ENCODE data around the gene C14orf180.

C14orf180 gene

GRCh38 chr14:104598039-104598909 is 18.7 kb downstream of the C14orf180 start:
- peaks cover 11% of the 10 kb centered on the region for H3K27me3 ChIP-seq (ENCODE audit: control insufficient read depth, insufficient read depth, low read length)
- H3K27ac ChIP-seq (ENCODE audit: low read depth, low read length) = no peak overlapping the region
- H3K9ac ChIP-seq (ENCODE audit: low read length) = no peak overlapping the region
- no peaks in the 10 kb centered on the region for H3K4me1 ChIP-seq (ENCODE audit: control insufficient read depth, insufficient read depth, low read length)
- no peak overlapping the region for H3K4me3 ChIP-seq (ENCODE audit: low read length)
- H3K36me3 ChIP-seq (ENCODE audit: control insufficient read depth, insufficient read depth, low read length) = no peaks in the 10 kb centered on the region

- H3K4me1 ChIP-seq (ENCODE audit: control insufficient read depth, insufficient read depth, low read length) = no peaks in the 10 kb centered on the region
- no peaks in the 10 kb centered on the region for H3K36me3 ChIP-seq (ENCODE audit: control insufficient read depth, insufficient read depth, low read length)
- peaks cover 15% of the 10 kb centered on the region for H3K27me3 ChIP-seq (ENCODE audit: control insufficient read depth, insufficient read depth, low read length)
- H3K9ac ChIP-seq (ENCODE audit: low read length) = no peak overlapping the region
- no peak overlapping the region for H3K27ac ChIP-seq (ENCODE audit: low read depth, low read length)
- no peak overlapping the region for H3K4me3 ChIP-seq (ENCODE audit: low read length)
Observed at GRCh38 chr14:104598910-104599273, 19.3 kb downstream of the C14orf180 start.

GRCh38 chr14:104599446-104599845 is 19.9 kb downstream of the C14orf180 start:
- H3K9ac ChIP-seq (ENCODE audit: low read length) = no peak overlapping the region
- H3K4me3 ChIP-seq (ENCODE audit: low read length) = no peak overlapping the region
- no peaks in the 10 kb centered on the region for H3K4me1 ChIP-seq (ENCODE audit: control insufficient read depth, insufficient read depth, low read length)
- no peaks in the 10 kb centered on the region for H3K36me3 ChIP-seq (ENCODE audit: control insufficient read depth, insufficient read depth, low read length)
- no peak overlapping the region for H3K27ac ChIP-seq (ENCODE audit: low read depth, low read length)
- peaks cover 18% of the 10 kb centered on the region for H3K27me3 ChIP-seq (ENCODE audit: control insufficient read depth, insufficient read depth, low read length)

GRCh38 chr14:104600141-104600643 is 20.6 kb downstream of the C14orf180 start:
- Histone ChIP-seq H3K4me1 (ENCODE audit: control insufficient read depth, insufficient read depth, low read length) (no peaks in the 10 kb centered on the region), H3K27me3 (ENCODE audit: control insufficient read depth, insufficient read depth, low read length) (peaks cover 22% of the 10 kb centered on the region), H3K4me3 (ENCODE audit: low read length) (no peak overlapping the region), H3K36me3 (ENCODE audit: control insufficient read depth, insufficient read depth, low read length) (no peaks in the 10 kb centered on the region), H3K27ac (ENCODE audit: low read depth, low read length) (no peak overlapping the region), H3K9ac (ENCODE audit: low read length) (no peak overlapping the region)

GRCh38 chr14:104600805-104601204 is 21.2 kb downstream of the C14orf180 start:
- Histone ChIP-seq H3K27me3 (ENCODE audit: control insufficient read depth, insufficient read depth, low read length) (peaks cover 22% of the 10 kb centered on the region), H3K9ac (ENCODE audit: low read length) (no peak overlapping the region), H3K4me1 (ENCODE audit: control insufficient read depth, insufficient read depth, low read length) (no peaks in the 10 kb centered on the region), H3K36me3 (ENCODE audit: control insufficient read depth, insufficient read depth, low read length) (no peaks in the 10 kb centered on the region), H3K4me3 (ENCODE audit: low read length) (no peak overlapping the region), H3K27ac (ENCODE audit: low read depth, low read length) (no peak overlapping the region)

GRCh38 chr14:104601786-104602185 is 22.2 kb downstream of the C14orf180 start:
- Histone ChIP-seq H3K9ac (ENCODE audit: low read length) (no peak overlapping the region), H3K27me3 (ENCODE audit: control insufficient read depth, insufficient read depth, low read length) (peaks cover 22% of the 10 kb centered on the region), H3K4me3 (ENCODE audit: low read length) (no peak overlapping the region), H3K27ac (ENCODE audit: low read depth, low read length) (no peak overlapping the region), H3K36me3 (ENCODE audit: control insufficient read depth, insufficient read depth, low read length) (no peaks in the 10 kb centered on the region), H3K4me1 (ENCODE audit: control insufficient read depth, insufficient read depth, low read length) (no peaks in the 10 kb centered on the region)

- Histone ChIP-seq H3K9ac (ENCODE audit: low read length) (no peak overlapping the region), H3K36me3 (ENCODE audit: control insufficient read depth, insufficient read depth, low read length) (no peaks in the 10 kb centered on the region), H3K27me3 (ENCODE audit: control insufficient read depth, insufficient read depth, low read length) (peaks cover 22% of the 10 kb centered on the region), H3K27ac (ENCODE audit: low read depth, low read length) (no peak overlapping the region), H3K4me3 (ENCODE audit: low read length) (no peak overlapping the region), H3K4me1 (ENCODE audit: control insufficient read depth, insufficient read depth, low read length) (no peaks in the 10 kb centered on the region)
Observed at GRCh38 chr14:104602315-104602932, 22.9 kb downstream of the C14orf180 start.

GRCh38 chr14:104602933-104603325 is 23.4 kb downstream of the C14orf180 start:
- Histone ChIP-seq H3K36me3 (ENCODE audit: control insufficient read depth, insufficient read depth, low read length) (no peaks in the 10 kb centered on the region), H3K27ac (ENCODE audit: low read depth, low read length) (no peak overlapping the region), H3K4me1 (ENCODE audit: control insufficient read depth, insufficient read depth, low read length) (no peaks in the 10 kb centered on the region), H3K4me3 (ENCODE audit: low read length) (no peak overlapping the region), H3K27me3 (ENCODE audit: control insufficient read depth, insufficient read depth, low read length) (peaks cover 22% of the 10 kb centered on the region), H3K9ac (ENCODE audit: low read length) (no peak overlapping the region)

GRCh38 chr14:104603711-104604401 is 24.3 kb downstream of the C14orf180 start:
- Histone ChIP-seq H3K27ac (ENCODE audit: low read depth, low read length) (no peak overlapping the region), H3K27me3 (ENCODE audit: control insufficient read depth, insufficient read depth, low read length) (peaks cover 19% of the 10 kb centered on the region), H3K4me1 (ENCODE audit: control insufficient read depth, insufficient read depth, low read length) (no peaks in the 10 kb centered on the region), H3K9ac (ENCODE audit: low read length) (no peak overlapping the region), H3K4me3 (ENCODE audit: low read length) (no peak overlapping the region), H3K36me3 (ENCODE audit: control insufficient read depth, insufficient read depth, low read length) (no peaks in the 10 kb centered on the region)

- Histone ChIP-seq H3K4me3 (ENCODE audit: low read length) (peak within 1 kb of the TSS; percentile 31), H3K27me3 (ENCODE audit: control insufficient read depth, insufficient read depth, low read length) (peaks cover 20% of the 10 kb centered on the region), H3K36me3 (ENCODE audit: control insufficient read depth, insufficient read depth, low read length) (no peaks in the 10 kb centered on the region), H3K4me1 (ENCODE audit: control insufficient read depth, insufficient read depth, low read length) (no peaks in the 10 kb centered on the region), H3K9ac (ENCODE audit: low read length) (no peak within 1 kb of the TSS), H3K27ac (ENCODE audit: low read depth, low read length) (no peak within 1 kb of the TSS)
Observed at GRCh38 chr14:104604458-104605449, 25.2 kb downstream of the C14orf180 start, which contains the start of gene TMEM179. Gene TMEM179 (minus strand): TSS chr14:104604772. CDS start chr14:104604741, 31 bp downstream.

- Histone ChIP-seq H3K9ac (ENCODE audit: low read length) (no peak overlapping the region), H3K4me3 (ENCODE audit: low read length) (no peak overlapping the region), H3K27ac (ENCODE audit: low read depth, low read length) (no peak overlapping the region), H3K4me1 (ENCODE audit: control insufficient read depth, insufficient read depth, low read length) (no peaks in the 10 kb centered on the region), H3K27me3 (ENCODE audit: control insufficient read depth, insufficient read depth, low read length) (peaks cover 9% of the 10 kb centered on the region), H3K36me3 (ENCODE audit: control insufficient read depth, insufficient read depth, low read length) (no peaks in the 10 kb centered on the region)
Observed at GRCh38 chr14:104609666-104610065, 30.1 kb downstream of the C14orf180 start.
